ENCODE results near the gene HIRA.

GRCh38 chr22:19401483-19401882, 30.1 kb downstream of the HIRA start:
- TF ChIP-seq CTCF (conservative IDR thresholded peaks at IDR 0.05; ENCODE audit: low read depth, low read length) (no peak), EZH2 (IDR thresholded peaks at IDR 0.05; ENCODE audit: borderline replicate concordance, low read depth, low read length, poor library complexity, severe bottlenecking) (no peak)
